ENCODE results near the gene P2RY11. TPM values are rescaled to one million over a fixed set of nuclear protein-coding genes. Genes with fewer than 3 reads are reported as not detected.

Gene P2RY11
- total RNA-seq, 1 experiment from 2014 or later, result 60.6 TPM

DNA sequence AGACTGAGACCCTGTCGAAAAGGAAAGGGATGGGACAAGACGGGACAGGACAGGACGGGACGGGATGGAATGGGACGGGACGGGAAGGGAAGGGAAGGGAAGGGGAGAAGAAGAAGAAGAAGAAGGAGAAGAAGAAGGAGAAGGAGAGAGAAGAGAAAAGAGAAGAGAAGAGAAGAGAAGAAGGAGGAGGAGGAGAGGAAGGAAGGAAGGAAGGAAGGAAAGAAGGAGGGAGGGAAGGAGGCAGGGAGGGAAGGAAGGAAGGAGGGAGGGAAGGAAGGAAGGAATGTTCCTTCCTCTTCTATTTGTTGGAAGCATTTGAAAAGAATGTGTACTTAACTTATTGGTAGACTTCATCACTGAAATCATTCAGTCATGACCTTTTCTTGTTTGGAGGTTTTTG lies 35.0 kb upstream of the P2RY11 start:
- H3K4me3 Mint-ChIP-seq, result no peak overlapping the region
- peaks cover 48% of the 10 kb centered on the region for H3K27me3 Mint-ChIP-seq (ENCODE audit: low read depth)
- peaks cover 2 to 3% of the 10 kb centered on the region in 2 experiments; a peak in 3 of 4 replicates for H3K4me1 Mint-ChIP-seq
- H3K27ac ChIP-seq (ENCODE audit: insufficient read length, low read depth, low read length), result no peak overlapping the region
- TF ChIP-seq, protein P1, sequence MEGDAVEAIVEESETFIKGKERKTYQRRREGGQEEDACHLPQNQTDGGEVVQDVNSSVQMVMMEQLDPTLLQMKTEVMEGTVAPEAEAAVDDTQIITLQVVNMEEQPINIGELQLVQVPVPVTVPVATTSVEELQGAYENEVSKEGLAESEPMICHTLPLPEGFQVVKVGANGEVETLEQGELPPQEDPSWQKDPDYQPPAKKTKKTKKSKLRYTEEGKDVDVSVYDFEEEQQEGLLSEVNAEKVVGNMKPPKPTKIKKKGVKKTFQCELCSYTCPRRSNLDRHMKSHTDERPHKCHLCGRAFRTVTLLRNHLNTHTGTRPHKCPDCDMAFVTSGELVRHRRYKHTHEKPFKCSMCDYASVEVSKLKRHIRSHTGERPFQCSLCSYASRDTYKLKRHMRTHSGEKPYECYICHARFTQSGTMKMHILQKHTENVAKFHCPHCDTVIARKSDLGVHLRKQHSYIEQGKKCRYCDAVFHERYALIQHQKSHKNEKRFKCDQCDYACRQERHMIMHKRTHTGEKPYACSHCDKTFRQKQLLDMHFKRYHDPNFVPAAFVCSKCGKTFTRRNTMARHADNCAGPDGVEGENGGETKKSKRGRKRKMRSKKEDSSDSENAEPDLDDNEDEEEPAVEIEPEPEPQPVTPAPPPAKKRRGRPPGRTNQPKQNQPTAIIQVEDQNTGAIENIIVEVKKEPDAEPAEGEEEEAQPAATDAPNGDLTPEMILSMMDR (conservative IDR thresholded peaks at IDR 0.05), result no peak
- no peak overlapping the region for H2BK15ac ChIP-seq (ENCODE audit: low read depth, low read length)
- no peaks in the 10 kb centered on the region; the same call in 1 of the 2 replicates for H3K4me1 ChIP-seq (ENCODE audit: insufficient read depth, low read length)
- H2AFZ ChIP-seq (ENCODE audit: low read length), result no peak overlapping the region
- H3K4me2 ChIP-seq (ENCODE audit: insufficient read depth, insufficient read length, low read length), result no peak overlapping the region
- no peak overlapping the region; a peak in 1 of 7 replicates for H3K27ac Mint-ChIP-seq
- H3K9ac ChIP-seq (ENCODE audit: extremely low read depth, insufficient read length, low read length), result no peak overlapping the region
- H3K14ac ChIP-seq (ENCODE audit: insufficient read depth, low read length), result no peak overlapping the region
- H4K20me1 ChIP-seq (ENCODE audit: control insufficient read depth, insufficient read depth, insufficient read length), result no peaks in the 10 kb centered on the region
- no peak overlapping the region for H3K56ac ChIP-seq (ENCODE audit: insufficient read length, low read depth, low read length)
- no peaks in the 10 kb centered on the region for H3K79me2 ChIP-seq (ENCODE audit: insufficient read depth, low read length)
- H2AK5ac ChIP-seq (ENCODE audit: insufficient read length, low read length), result no peak overlapping the region
- H3K9me3 Mint-ChIP-seq, result peaks cover 11 to 18% of the 10 kb centered on the region in 2 experiments
- no peak overlapping the region for H2BK5ac ChIP-seq (ENCODE audit: insufficient read length, low read length)
- no peak overlapping the region for H2BK20ac ChIP-seq (ENCODE audit: low read depth, low read length, poor library complexity, severe bottlenecking)
- H3K4ac ChIP-seq (ENCODE audit: low read depth, low read length), result no peak overlapping the region
- no peak overlapping the region for H2BK120ac ChIP-seq (ENCODE audit: low read depth, low read length, poor library complexity, severe bottlenecking)
- no CpG with 5 or more reads among the region's 6 CpGs for WGBS (ENCODE audit: extremely low coverage, insufficient read length, low lambda C conversion rate)
- H2BK12ac ChIP-seq (ENCODE audit: insufficient read length, low read depth, low read length), result no peak overlapping the region
- no peaks in the 10 kb centered on the region; the same call in 1 of the 2 replicates for H3K27me3 ChIP-seq (ENCODE audit: insufficient read depth, low read length)
- H3K9me3 ChIP-seq (ENCODE audit: control insufficient read depth, low read depth, low read length), result no peaks in the 10 kb centered on the region
- H4K91ac ChIP-seq (ENCODE audit: insufficient read length, low read depth, low read length), result no peak overlapping the region
- H3K79me1 ChIP-seq (ENCODE audit: insufficient read depth, low read depth, low read length, poor library complexity, severe bottlenecking), result no peaks in the 10 kb centered on the region
- no peak overlapping the region for H3T11ph ChIP-seq (ENCODE audit: low read length)
- H3K18ac ChIP-seq (ENCODE audit: insufficient read length, low read depth, low read length), result no peak overlapping the region
- no peak overlapping the region for H3K23ac ChIP-seq (ENCODE audit: insufficient read length, low read depth, low read length)
- H3K36me3 Mint-ChIP-seq (ENCODE audit: insufficient read depth in 1 of 3, low read depth in 3 of 3), result peaks cover 0 to 3% (median 3%) of the 10 kb centered on the region in 3 experiments; a peak in 2 of 7 replicates
- H3K23me2 ChIP-seq (ENCODE audit: insufficient read length, low read depth, low read length, poor library complexity, severe bottlenecking), result no peaks in the 10 kb centered on the region
- peak overlapping the region; percentile 33 for H4K5ac ChIP-seq (ENCODE audit: insufficient read length, low read depth, low read length)
- no peak overlapping the region for H4K8ac ChIP-seq (replicated peaks; ENCODE audit: insufficient read length, low read depth, low read length)
- DNase-seq, result no peak
